CD4-positive, alpha-beta T cell treated with Interleukin-21 for 1 hour (primary cell): Measurements from ENCODE around the gene SORT1.
"Not testable (repeated sequence)": the region's sequence is repeated elsewhere in the genome, so short reads cannot be mapped to it uniquely, and the experiment has no call there.

Experiments used
- DNase-seq: peaks from one replicate; pipeline ENCODE4 v3.0.0-alpha.2; 2020

The SORT1 gene

GRCh38 chr1:109331113-109331512, 66.6 kb downstream of the SORT1 start:
- no peak for DNase-seq

GRCh38 chr1:109327285-109327684, 70.4 kb downstream of the SORT1 start:
- DNase-seq = no peak

- no peak for DNase-seq
Observed at GRCh38 chr1:109322974-109323373, 74.7 kb downstream of the SORT1 start.

- DNase-seq = no peak
Observed at GRCh38 chr1:109319114-109319513, 78.6 kb downstream of the SORT1 start.

- no peak for DNase-seq
Observed at GRCh38 chr1:109316506-109316905, 81.2 kb downstream of the SORT1 start.

GRCh38 chr1:109315288-109315687, 82.4 kb downstream of the SORT1 start:
- no peak for DNase-seq

- DNase-seq = no peak
Observed at GRCh38 chr1:109314795-109315194, 82.9 kb downstream of the SORT1 start.

GRCh38 chr1:109312978-109313775, 84.5 kb downstream of the SORT1 start:
- DNase-seq = no peak

GRCh38 chr1:109312246-109312645, 85.5 kb downstream of the SORT1 start:
- no peak for DNase-seq

GRCh38 chr1:109309347-109309746, 88.4 kb downstream of the SORT1 start:
- no peak for DNase-seq

GRCh38 chr1:109307274-109308021, 90.3 kb downstream of the SORT1 start:
- DNase-seq = no peak

- DNase-seq = no peak
Observed at GRCh38 chr1:109306832-109307273, 90.9 kb downstream of the SORT1 start, which contains the start of gene MYBPHL. Gene MYBPHL (minus strand): TSS chr1:109307011. CDS start chr1:109306991, 20 bp downstream.

GRCh38 chr1:109305991-109306390, 91.7 kb downstream of the SORT1 start:
- DNase-seq = not testable (repeated sequence)

- DNase-seq = no peak
Observed at GRCh38 chr1:109304226-109304920, 93.3 kb downstream of the SORT1 start.

- DNase-seq = no peak
Observed at GRCh38 chr1:109301874-109302273, 95.8 kb downstream of the SORT1 start.

- DNase-seq = no peak
Observed at GRCh38 chr1:109300650-109301151, 97.0 kb downstream of the SORT1 start.

GRCh38 chr1:109299558-109300343, 98.0 kb downstream of the SORT1 start:
- no peak for DNase-seq

GRCh38 chr1:109298666-109299557, 98.8 kb downstream of the SORT1 start:
- no peak for DNase-seq

GRCh38 chr1:109296782-109297181, 100.9 kb downstream of the SORT1 start:
- DNase-seq = no peak

- DNase-seq = no peak
Observed at GRCh38 chr1:109295712-109296415, 101.9 kb downstream of the SORT1 start.

- no peak for DNase-seq
Observed at GRCh38 chr1:109294481-109294880, 103.2 kb downstream of the SORT1 start.
